Stomach (tissue), 4 donors: ENCODE results near the gene CLTB.

Source experiments
- EP300 ChIP-seq: sonication (generic); formaldehyde crosslinking; IDR thresholded peaks from one replicate; pipeline ENCODE4 v1.6.1; 2017; ENCODE audit warnings: antibody characterized with exemption
- POLR2A ChIP-seq, 4 donors: fragments of 450-650 bp; IDR thresholded peaks; one replicate each; pipeline ENCODE4 v1.6.1; 2016; ENCODE audit warnings: antibody characterized with exemption in 4 of 4, control low read depth in 2 of 4, mild to moderate bottlenecking in 1 of 4, moderate library complexity in 1 of 4
- POLR2AphosphoS5 ChIP-seq, 3 donors: sonication (generic); formaldehyde crosslinking; IDR thresholded peaks; one replicate each; pipeline ENCODE4 v1.6.1; 2016; ENCODE audit warnings: antibody characterized with exemption in 3 of 3
- TF ChIP-seq, protein P1 (sequence below), 7 experiments: fragments of 450-650 bp in 4 of 7; fragments of 200-600 bp in 3 of 7; sonication (generic) in 3 of 7; IDR thresholded peaks; one replicate each; pipeline ENCODE4 v1.5.1; 2016 to 2019; ENCODE audit warnings: antibody characterized with exemption in 7 of 7, control low read depth in 2 of 7, mild to moderate bottlenecking in 1 of 7

DNA sequence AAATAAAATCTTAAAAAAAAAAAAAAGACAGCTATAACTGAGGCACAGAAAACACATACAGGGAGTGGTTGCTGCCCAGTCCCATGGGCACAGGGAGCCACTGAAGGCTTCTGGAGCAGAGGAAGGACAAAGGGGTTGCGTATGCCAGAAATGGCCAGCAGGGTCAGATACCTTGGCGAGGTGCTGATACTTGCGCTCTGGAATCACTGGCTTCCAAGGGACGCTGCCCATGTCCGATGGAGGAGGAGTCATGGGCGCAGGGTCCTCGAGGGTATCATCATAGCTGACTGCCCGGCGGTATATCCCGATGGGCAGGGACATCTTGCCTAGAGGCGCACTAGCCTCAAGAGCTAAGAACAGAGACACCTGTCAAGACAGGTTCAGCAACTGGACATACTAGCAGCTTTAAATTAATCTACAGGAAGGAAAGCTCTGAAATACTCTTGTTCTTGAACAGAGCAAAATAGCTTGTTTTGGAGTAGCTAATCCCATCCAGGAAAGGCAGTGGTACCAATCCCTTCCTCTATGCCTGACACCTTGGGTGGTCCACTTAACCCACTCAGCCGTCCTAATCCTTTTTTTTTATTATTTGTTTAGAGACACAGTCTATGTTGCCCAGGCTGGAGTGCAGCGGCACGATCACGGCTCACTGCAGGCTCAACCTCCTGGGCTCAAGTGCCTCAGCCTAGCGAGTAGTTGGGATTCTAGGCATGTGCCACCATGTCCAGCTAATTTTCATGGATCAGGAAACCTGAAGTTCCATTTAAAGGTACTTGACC, 60.8 kb downstream of the CLTB start:
- TF ChIP-seq POLR2AphosphoS5 (IDR thresholded peaks at IDR 0.05) (no peak), EP300 (no peak), POLR2A (IDR thresholded peaks at IDR 0.05) (no peak)
- TF ChIP-seq, protein P1, sequence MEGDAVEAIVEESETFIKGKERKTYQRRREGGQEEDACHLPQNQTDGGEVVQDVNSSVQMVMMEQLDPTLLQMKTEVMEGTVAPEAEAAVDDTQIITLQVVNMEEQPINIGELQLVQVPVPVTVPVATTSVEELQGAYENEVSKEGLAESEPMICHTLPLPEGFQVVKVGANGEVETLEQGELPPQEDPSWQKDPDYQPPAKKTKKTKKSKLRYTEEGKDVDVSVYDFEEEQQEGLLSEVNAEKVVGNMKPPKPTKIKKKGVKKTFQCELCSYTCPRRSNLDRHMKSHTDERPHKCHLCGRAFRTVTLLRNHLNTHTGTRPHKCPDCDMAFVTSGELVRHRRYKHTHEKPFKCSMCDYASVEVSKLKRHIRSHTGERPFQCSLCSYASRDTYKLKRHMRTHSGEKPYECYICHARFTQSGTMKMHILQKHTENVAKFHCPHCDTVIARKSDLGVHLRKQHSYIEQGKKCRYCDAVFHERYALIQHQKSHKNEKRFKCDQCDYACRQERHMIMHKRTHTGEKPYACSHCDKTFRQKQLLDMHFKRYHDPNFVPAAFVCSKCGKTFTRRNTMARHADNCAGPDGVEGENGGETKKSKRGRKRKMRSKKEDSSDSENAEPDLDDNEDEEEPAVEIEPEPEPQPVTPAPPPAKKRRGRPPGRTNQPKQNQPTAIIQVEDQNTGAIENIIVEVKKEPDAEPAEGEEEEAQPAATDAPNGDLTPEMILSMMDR (IDR thresholded peaks at IDR 0.05) = no peak
